ENCODE results near the gene BNIP2. TPM values are rescaled to one million over a fixed set of nuclear protein-coding genes. Genes with fewer than 3 reads are reported as not detected.

The BNIP2 gene
- total and polyA plus RNA-seq, 4 donors: 33.6 to 96.6 (median 68.7) TPM

DNA sequence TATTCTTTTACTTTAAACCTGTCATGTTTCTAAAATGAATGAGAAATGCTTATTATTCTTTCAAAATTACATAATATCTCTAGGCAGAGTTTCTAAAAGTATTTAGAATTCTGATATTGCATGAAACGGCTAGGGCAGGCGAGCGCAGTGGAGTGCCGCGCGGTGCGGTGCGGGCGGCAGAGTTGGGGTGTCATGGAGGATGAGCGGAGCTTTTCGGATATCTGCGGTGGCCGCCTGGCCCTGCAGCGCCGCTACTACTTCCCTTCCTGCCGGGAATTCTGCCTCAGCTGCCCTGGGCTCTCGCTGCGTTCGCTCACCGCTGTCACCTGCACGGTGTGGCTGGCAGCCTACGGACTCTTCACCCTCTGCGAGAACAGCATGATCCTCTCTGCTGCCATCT, 12.6 kb downstream of the BNIP2 start:
- TF ChIP-seq, protein P1, sequence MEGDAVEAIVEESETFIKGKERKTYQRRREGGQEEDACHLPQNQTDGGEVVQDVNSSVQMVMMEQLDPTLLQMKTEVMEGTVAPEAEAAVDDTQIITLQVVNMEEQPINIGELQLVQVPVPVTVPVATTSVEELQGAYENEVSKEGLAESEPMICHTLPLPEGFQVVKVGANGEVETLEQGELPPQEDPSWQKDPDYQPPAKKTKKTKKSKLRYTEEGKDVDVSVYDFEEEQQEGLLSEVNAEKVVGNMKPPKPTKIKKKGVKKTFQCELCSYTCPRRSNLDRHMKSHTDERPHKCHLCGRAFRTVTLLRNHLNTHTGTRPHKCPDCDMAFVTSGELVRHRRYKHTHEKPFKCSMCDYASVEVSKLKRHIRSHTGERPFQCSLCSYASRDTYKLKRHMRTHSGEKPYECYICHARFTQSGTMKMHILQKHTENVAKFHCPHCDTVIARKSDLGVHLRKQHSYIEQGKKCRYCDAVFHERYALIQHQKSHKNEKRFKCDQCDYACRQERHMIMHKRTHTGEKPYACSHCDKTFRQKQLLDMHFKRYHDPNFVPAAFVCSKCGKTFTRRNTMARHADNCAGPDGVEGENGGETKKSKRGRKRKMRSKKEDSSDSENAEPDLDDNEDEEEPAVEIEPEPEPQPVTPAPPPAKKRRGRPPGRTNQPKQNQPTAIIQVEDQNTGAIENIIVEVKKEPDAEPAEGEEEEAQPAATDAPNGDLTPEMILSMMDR (IDR thresholded peaks at IDR 0.05; ENCODE audit: control extremely low read depth, extremely low read depth): no peak
- no peaks in the 10 kb centered on the region for H3K4me1 ChIP-seq (ENCODE audit: control insufficient read depth in 5 of 5, insufficient read depth in 5 of 5, low read length in 5 of 5)
- no peak overlapping the region for H3K27ac ChIP-seq (ENCODE audit: low read depth in 1 of 2, low read length in 1 of 2)
- peaks cover 20 to 60% (median 39%) of the 10 kb centered on the region in 4 donors for H3K36me3 ChIP-seq (ENCODE audit: control insufficient read depth in 4 of 4, insufficient read depth in 4 of 4, low read length in 4 of 4)
- H3K4me3 ChIP-seq: no peak overlapping the region
- H3K9ac ChIP-seq (ENCODE audit: insufficient read depth in 1 of 2, low read length in 2 of 2): no peak overlapping the region
- 96 to 98% methylated on average over 20 to 23 of the region's 23 CpGs for WGBS, 2 donors
- H3K9me3 ChIP-seq (ENCODE audit: control insufficient read depth in 4 of 4, insufficient read depth in 3 of 4, low read length in 3 of 4): no peaks in the 10 kb centered on the region
- H3K27me3 ChIP-seq (ENCODE audit: control insufficient read depth in 3 of 3, insufficient read depth in 3 of 3, low read length in 2 of 3): no peaks in the 10 kb centered on the region
- no peak for DNase-seq
- ATAC-seq (ENCODE audit: insufficient read depth, low FRiP score): no peak

DNA sequence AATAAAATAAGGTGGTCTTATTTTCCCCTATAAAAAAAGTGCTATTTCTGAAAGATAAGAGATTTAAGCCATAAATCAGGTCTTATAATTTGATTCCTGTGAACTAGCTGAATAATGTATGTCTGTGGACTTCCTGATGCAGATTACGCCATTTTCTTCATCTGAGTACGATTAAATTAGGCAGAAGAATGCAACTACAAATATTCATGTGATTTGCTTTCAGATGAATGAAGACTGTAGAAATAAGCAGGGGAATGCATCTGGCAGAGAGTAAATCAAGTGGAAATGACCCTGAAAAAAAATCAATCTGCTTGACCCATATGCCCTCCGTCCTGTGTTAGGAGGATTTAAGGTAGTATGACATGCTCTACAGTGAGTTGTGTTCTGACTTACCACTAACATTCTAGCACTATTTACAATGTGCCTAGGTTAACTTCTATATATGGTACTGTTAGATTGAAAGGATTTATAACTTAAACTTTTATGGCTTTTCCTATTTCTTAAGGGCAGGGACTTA, 14.7 kb downstream of the BNIP2 start:
- DNase-seq: no peak
- Histone ChIP-seq H3K4me3 (no peak overlapping the region), H3K9ac (ENCODE audit: insufficient read depth in 1 of 2, low read length in 2 of 2) (no peak overlapping the region), H3K36me3 (ENCODE audit: control insufficient read depth in 4 of 4, insufficient read depth in 4 of 4, low read length in 4 of 4) (peaks cover 28 to 57% (median 36%) of the 10 kb centered on the region in 4 donors), H3K27ac (ENCODE audit: low read depth in 1 of 2, low read length in 1 of 2) (no peak overlapping the region), H3K9me3 (ENCODE audit: control insufficient read depth in 4 of 4, insufficient read depth in 3 of 4, low read length in 3 of 4) (no peaks in the 10 kb centered on the region), H3K27me3 (ENCODE audit: control insufficient read depth in 3 of 3, insufficient read depth in 3 of 3, low read length in 2 of 3) (no peaks in the 10 kb centered on the region), H3K4me1 (ENCODE audit: control insufficient read depth in 5 of 5, insufficient read depth in 5 of 5, low read length in 5 of 5) (no peaks in the 10 kb centered on the region)
- TF ChIP-seq, protein P1 (IDR thresholded peaks at IDR 0.05; ENCODE audit: control extremely low read depth, extremely low read depth): no peak
- no peak for ATAC-seq (ENCODE audit: insufficient read depth, low FRiP score)
- 77 to 91% methylated on average over 3 of the region's 3 CpGs for WGBS, 2 donors

DNA sequence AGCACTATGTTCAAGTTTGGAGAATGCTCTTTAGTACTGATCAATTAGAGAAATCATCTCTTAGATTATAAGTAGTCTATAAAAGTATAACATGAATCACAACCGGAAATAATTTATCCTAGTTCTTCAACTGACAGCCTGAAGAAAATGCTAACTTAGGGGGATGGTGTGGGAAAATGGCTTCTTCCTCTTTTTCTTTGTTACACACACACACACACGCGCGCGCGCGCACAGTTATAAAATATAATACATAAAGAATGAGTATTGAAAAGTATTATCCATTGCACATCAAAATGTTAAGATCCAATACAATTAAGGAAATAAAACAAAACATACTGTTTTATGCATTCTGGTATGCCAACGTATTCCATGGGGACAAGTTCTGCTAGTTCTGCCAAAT, 20.6 kb downstream of the BNIP2 start:
- Histone ChIP-seq H3K4me1 (ENCODE audit: control insufficient read depth in 5 of 5, insufficient read depth in 5 of 5, low read length in 5 of 5) (no peaks in the 10 kb centered on the region), H3K4me3 (no peak overlapping the region), H3K9me3 (ENCODE audit: control insufficient read depth in 4 of 4, insufficient read depth in 3 of 4, low read length in 3 of 4) (no peaks in the 10 kb centered on the region), H3K27ac (ENCODE audit: low read depth in 1 of 2, low read length in 1 of 2) (no peak overlapping the region), H3K9ac (ENCODE audit: insufficient read depth in 1 of 2, low read length in 2 of 2) (no peak overlapping the region), H3K36me3 (ENCODE audit: control insufficient read depth in 4 of 4, insufficient read depth in 4 of 4, low read length in 4 of 4) (peaks cover 18 to 40% (median 21%) of the 10 kb centered on the region in 4 donors), H3K27me3 (ENCODE audit: control insufficient read depth in 3 of 3, insufficient read depth in 3 of 3, low read length in 2 of 3) (no peaks in the 10 kb centered on the region)
- TF ChIP-seq, protein P1 (IDR thresholded peaks at IDR 0.05; ENCODE audit: control extremely low read depth, extremely low read depth): no peak
- WGBS, 2 donors: 85 to 89% methylated on average over 8 of the region's 8 CpGs
- DNase-seq (no peak), ATAC-seq (ENCODE audit: insufficient read depth, low FRiP score) (no peak)

DNA sequence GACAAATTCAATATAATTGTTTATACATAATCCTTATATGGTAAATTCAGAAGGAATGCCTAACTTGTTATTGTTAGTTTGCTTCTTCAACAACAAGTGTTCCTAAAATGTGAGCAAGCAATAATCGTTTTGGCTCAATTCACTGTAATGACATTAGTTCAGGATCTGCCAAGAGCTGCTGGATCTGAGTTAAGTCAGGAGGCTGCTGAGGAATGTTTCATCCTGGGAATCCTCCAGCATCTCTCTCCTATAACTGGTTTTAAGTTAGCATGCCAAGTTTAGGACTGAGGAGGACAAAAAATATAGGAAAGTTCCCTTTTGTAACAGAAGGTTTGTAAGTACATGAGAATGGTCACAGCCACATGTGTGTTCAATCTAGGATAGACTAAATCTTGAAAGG, 26.9 kb downstream of the BNIP2 start:
- Histone ChIP-seq H3K4me3 (no peak overlapping the region), H3K36me3 (ENCODE audit: control insufficient read depth in 4 of 4, insufficient read depth in 4 of 4, low read length in 4 of 4) (peaks cover 0 to 17% (median 6%) of the 10 kb centered on the region in 4 donors), H3K4me1 (ENCODE audit: control insufficient read depth in 5 of 5, insufficient read depth in 5 of 5, low read length in 5 of 5) (peaks cover 0 to 2% (median 0%) of the 10 kb centered on the region in 5 donors), H3K27me3 (ENCODE audit: control insufficient read depth in 3 of 3, insufficient read depth in 3 of 3, low read length in 2 of 3) (no peaks in the 10 kb centered on the region), H3K9ac (ENCODE audit: insufficient read depth in 1 of 2, low read length in 2 of 2) (no peak overlapping the region), H3K27ac (ENCODE audit: low read depth in 1 of 2, low read length in 1 of 2) (no peak overlapping the region), H3K9me3 (ENCODE audit: control insufficient read depth in 4 of 4, insufficient read depth in 3 of 4, low read length in 3 of 4) (no peaks in the 10 kb centered on the region)
- WGBS, 2 donors: 64 to 76% methylated on average over 1 of the region's 1 CpG
- peak in 2 of 3 donors; percentile 38 to 61 for DNase-seq
- ATAC-seq (ENCODE audit: insufficient read depth, low FRiP score): no peak
- TF ChIP-seq, protein P1 (IDR thresholded peaks at IDR 0.05; ENCODE audit: control extremely low read depth, extremely low read depth): no peak
